Kidney tubule cell (primary cell): Measurements from ENCODE around the gene DPM2.

ENCODE experiments used
- DNase-seq: peaks from one replicate; pipeline ENCODE4 v3.0.0-alpha.2; 2018; ENCODE audit warnings: low spot score

Gene DPM2

DNA sequence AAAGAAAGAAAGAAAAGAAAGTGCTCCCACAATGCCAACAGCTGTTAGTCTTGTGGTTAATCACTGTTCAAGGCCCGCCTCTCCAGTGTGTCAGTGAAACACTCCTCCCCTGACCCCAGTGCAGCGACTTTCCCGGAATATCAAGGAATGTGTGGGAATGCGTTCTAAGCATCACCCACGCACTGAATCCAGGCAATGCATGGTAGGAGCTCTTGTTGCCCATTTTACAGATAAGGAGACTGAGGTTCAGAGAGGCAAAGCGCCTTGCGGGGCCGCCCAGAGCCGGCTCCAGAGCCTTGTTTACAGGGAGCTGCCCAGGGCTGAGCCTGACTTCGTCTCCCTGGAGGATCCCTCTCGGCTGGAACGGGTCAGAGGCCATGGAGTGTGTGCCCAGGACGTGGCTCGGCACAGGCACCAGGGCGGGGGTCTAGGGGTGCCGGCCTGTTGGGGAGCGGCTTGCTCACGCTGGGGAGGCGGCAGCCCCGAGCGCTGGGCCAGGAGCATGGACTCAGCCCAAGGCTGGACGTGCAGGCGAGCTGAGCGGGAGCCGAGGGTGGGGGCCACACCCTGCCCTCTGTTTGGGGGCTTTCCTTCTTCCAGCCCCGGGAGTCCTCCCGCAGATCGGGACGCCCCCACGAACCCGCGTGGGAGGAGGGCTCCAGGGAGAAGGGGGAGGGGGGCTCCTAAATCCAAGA, 39.1 kb downstream of the DPM2 start:
- DNase-seq = peak; percentile 72

GRCh38 chr9:127897193-127897692, 40.4 kb downstream of the DPM2 start:
- DNase-seq = no peak

DNA sequence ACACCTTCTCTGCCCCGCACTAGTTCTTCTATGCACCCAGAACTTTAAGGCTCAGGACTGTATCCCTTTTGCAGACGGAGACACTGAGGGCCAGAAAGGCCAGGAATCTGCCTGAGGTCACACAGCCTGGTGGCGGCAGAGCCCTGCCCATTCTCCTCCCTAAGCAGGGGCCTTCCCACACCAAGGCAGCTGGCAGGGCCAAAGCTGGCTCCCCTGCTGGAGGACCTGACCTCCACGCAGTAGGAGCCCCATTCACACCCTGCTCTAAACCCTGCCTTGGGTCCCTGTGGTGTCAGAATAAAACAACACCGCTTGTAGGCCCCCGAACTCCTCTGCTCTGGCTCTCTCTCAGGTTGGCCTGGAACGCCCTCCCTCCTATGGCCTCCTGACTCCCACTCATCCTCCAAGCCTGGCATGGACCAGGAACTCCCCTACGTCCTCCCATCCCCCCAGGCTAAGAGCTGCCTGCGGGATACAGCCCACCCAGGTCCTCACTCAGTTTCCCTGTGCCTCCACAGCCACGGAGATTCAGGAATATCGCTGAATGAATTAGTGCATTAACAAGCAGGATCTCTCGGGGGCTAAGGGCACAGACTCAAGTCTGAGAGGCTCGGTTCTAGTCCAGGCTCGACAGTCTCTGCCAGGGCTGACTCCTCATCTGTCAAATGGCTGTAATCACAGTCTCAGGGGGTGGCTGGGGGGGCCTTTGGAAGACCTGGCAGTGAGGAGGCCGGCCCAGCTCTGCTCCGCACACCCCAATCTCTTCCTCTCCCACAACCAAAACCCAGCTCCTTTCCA, 41.1 kb downstream of the DPM2 start:
- DNase-seq = no peak

DNA sequence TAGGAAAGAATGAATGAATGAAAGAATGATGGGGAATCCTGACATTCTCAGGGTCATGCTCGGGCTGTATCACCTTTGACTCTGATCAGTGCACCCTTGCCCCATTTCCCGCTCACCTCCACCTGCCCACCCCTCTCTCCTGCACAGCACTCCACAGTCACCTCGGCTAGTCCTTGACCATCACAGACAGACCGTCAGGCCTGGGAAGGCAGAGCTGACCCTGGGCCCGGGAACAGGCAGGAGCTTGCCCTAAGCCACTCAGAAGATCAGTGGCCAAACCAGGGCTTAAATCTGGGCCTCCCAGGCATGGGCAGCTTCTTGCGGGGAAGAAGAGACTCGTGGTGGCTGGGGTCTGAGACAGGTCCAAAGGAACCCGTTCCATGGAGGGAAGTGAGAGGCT, 41.8 kb downstream of the DPM2 start:
- no peak for DNase-seq

- no peak for DNase-seq
Observed at GRCh38 chr9:127893392-127893791, 44.3 kb downstream of the DPM2 start.

DNA sequence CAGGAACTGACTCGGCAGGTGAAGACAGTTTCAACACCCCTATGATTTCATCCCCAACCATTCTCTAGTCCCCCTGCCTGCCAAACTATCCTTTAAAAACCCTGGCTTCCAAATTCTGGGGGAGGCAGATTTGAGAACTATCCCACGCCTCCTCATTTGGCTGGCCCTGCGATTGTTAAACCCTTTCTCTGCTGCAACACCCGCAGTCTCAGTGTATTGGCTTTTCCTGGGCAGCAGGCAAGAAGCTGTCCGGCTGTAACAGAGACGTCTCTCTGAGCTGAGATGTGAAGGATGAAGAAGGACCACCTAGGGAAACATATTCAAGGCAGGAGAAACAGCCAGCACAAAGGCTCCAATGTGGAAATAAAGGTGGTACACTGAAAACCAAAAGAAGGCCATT, 44.8 kb downstream of the DPM2 start:
- no peak for DNase-seq

- DNase-seq = peak; percentile 28
Observed at GRCh38 chr9:127890053-127890452, 47.6 kb downstream of the DPM2 start.

DNA sequence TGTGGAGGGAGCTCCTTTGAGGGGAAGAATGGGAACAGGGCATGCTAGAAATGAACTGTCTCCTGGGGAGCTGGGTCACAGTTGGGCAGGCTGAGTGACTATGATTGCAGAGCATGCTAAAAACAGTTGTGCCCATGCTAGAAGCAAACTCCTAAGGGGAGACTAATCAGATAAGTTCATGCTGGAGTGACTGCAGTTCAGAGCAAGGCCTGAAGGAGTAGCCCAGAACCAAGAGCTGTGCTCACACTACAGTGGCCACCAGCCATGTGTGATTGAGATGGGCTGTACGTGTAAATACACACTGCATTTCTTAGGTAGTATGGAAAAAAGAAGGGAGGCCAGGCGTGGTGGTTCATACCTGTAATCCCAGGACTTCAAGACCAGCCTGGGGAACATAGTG, 49.9 kb downstream of the DPM2 start:
- DNase-seq = no peak

DNA sequence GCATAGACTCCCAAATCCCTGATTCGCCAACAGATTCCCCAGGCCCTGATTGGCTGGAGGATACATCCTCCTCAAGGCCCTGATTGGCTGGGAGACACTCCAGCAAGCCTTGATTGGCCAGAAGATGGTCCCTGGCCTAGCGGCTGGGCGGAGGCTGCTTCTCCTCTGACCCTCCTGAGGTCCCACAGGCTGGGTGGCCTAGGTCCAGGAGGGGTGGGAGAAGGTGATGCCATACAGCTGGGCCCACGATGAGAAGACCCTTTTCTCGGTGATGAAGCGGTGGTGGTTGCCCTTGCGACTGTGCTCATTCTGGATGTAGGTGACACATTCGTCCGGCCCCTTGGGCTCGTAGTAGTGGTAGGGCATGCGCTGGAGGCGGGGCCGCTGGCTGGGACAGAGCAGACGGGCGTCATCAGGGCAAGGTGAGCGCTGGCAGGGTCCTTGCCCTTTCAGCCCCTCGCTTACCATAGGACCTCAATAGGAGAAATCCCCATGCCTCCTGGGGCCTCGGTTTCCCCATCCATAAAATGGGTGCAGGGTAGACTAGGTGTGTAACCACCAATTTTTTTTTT, 51.2 kb downstream of the DPM2 start:
- no peak for DNase-seq

DNA sequence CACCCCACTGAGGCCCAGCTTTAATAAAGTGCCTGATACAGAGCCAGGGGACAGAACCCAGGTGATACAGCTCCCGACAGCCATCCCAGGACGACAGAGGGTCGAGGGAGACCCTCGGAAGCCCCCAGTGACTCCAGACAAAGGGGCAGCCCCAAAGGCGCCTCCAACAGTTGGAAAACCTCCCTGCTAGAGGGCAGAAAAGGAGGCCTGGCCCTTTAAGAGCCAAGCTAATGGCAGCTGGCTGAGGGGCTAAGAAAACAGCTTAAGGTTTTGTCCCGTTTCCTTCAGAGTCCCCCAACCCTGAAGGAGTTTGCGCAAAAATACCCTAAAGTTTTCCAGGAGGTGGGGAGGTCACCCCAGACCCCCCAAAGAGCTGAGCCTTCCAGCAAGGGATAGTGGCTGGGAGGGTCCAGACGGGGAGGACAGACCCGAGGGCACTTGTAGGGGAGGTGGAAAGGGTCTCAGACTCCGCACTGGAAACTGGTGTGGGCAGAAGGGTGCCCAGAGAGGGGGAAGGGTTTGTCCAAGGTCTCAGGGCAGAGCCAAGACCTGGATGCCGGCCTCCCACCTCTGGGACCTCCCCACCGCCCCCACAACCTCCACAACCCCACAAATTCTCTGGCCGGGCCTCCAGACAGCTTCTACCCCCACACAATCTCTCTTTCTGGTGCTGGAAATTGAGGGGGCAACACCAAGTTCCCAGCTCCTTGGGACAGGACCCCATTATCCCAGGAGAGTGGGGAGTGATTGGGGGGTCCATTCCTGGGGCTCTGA, 52.0 kb downstream of the DPM2 start:
- no peak for DNase-seq
